HFF-Myc (cell line): Measurements from ENCODE around the gene THSD7B.

Experiments used
- DNase-seq: peaks from one replicate; pipeline ENCODE4 v3.0.0-alpha.2; 2011; ENCODE audit warnings: low read depth; ENCODE audit errors: extremely low read depth
- H3K4me3 ChIP-seq: replicated peaks from 2 replicates; pipeline ENCODE4 v1.5.1; 2011; ENCODE audit warnings: low read depth, mild to moderate bottlenecking, control low read depth, low read length
- CTCF ChIP-seq: IDR thresholded peaks from 2 replicates; pipeline ENCODE4 v1.5.1; 2012; ENCODE audit warnings: mild to moderate bottlenecking, low read depth, low read length, control low read depth; ENCODE audit errors: missing control alignments

Gene THSD7B

DNA sequence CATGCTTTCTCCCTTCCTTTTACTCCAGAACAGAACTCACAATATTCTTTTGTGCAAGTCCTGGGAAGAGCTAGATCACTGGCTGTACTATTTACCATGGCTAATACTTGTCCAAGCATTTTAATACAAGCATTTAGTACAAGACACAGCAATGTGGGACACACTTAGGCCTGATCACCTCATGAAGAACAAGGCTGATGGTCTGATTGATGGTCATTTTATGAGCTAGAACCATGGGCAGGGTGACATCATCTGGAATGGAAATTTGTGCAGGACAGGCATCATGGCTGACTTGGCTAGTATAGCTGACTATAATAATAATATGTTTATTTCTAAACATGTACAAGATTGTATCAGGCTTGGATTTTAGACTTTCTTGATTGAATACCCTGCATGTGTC lies 824.8 kb downstream of the THSD7B start:
- TF ChIP-seq CTCF: no peak
- DNase-seq: no peak

GRCh38 chr2:137607722-137608318 lies 842.5 kb downstream of the THSD7B start:
- no peak for TF ChIP-seq CTCF
- H3K4me3 ChIP-seq: no peak overlapping the region
- no peak for DNase-seq

More for the DNA sequence above, 824.8 kb downstream of the THSD7B start:
- no peak overlapping the region for H3K4me3 ChIP-seq

DNA sequence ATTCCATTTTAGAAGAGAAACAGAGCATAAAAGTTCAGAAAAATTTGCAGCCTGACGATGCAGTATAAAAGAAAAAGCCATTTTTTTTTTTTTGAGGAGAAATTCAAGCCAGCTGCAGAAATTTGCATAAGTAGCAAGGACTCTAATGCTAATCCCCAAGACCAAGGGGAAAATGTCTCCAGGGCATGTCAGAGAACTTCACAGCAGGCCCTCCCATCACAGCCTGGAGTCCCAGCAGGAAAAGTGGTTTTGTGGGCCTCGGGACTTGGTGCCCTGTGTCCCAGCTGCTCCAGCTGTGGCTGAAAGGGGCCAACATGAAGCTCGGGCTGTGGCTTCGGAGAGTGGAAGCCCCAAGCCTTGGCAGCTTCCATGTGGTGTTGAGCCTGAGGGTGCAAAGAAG lies 873.6 kb downstream of the THSD7B start:
- H3K4me3 ChIP-seq: no peak overlapping the region
- TF ChIP-seq CTCF: no peak
- no peak for DNase-seq

GRCh38 chr2:137644731-137645130 lies 879.4 kb downstream of the THSD7B start:
- no peak overlapping the region for H3K4me3 ChIP-seq
- no peak for DNase-seq
- TF ChIP-seq CTCF: no peak

DNA sequence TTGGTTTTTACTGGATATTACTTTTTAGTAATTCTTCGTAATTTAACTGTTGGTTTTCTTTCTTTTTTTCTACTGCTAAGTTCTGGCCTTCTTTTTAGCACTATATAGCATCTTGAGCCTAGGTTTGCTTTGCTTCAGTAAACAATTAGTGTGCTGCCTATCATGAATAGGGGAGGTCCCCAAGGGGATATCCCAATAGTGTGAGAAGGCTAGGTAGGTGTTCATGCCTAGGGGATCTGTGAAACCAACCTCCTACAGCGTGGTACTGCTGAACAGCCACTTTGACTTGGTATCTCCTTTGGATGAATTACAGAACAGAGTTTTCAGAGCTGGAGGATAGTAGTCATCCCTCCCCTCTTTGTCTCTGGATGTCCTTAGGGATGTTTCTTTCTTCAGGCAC lies 888.7 kb downstream of the THSD7B start:
- H3K4me3 ChIP-seq: no peak overlapping the region
- no peak for DNase-seq
- no peak for TF ChIP-seq CTCF

DNA sequence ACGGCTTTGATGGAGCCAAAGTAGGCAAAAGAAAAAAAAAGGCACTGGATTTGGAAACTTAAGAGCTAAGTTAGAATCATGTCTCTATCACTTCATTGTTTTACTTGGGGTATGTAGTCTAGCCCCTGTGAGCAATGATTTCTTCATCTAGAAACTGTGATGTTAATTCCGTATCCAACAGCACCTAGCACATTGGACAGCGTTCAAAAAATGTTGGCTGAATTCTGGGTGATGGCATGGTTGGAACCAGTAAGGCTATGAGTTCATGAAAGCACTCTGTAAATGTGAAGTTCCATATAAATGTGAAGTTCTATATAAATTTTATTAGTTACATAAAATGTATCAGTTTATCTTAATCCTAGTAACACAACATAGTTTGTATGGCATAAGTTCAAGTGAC lies 890.5 kb downstream of the THSD7B start:
- DNase-seq: no peak
- TF ChIP-seq CTCF: no peak
- H3K4me3 ChIP-seq: no peak overlapping the region

DNA sequence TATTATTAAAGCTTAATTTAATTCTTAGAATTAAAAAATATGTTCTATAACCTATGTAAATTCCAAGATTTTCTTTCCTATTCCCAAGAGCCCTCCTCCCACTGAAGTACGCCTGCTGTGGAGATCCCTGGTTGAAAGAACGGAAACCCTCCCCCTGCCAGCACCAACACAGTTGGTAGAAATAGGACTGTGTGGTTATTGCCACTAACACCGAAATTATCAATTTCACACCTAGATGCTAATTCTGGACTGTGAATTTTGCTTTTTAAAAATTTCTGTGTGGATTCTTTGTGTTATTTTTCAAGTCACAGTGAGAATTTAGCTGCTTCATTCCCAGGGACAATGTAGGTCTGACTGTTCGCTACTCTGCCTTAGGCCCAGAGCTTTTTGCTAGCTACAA lies 893.1 kb downstream of the THSD7B start:
- no peak for DNase-seq
- H3K4me3 ChIP-seq: no peak overlapping the region
- TF ChIP-seq CTCF: no peak
